ENCODE measurements around the gene OVAAL.

DNA sequence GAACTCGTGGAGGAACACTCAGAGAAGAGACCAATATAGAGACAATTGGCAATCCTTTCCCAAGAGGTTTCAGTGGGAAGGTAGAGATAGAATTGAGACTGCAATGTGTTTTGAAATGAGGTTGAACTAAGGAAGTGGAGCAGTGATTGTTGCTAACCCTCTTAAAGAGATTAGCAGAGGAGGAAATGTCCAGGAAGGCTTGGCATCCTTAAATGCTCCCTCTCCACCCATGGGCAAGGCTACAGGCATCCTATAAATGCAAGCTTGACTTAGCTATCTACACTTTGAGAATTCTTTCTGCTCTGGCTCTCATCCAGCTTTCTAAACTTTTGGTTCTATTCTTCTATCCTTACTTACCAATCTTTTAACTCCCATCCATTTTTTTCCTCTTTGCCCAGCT, 42.7 kb downstream of the OVAAL start:
- TF ChIP-seq, protein P1, sequence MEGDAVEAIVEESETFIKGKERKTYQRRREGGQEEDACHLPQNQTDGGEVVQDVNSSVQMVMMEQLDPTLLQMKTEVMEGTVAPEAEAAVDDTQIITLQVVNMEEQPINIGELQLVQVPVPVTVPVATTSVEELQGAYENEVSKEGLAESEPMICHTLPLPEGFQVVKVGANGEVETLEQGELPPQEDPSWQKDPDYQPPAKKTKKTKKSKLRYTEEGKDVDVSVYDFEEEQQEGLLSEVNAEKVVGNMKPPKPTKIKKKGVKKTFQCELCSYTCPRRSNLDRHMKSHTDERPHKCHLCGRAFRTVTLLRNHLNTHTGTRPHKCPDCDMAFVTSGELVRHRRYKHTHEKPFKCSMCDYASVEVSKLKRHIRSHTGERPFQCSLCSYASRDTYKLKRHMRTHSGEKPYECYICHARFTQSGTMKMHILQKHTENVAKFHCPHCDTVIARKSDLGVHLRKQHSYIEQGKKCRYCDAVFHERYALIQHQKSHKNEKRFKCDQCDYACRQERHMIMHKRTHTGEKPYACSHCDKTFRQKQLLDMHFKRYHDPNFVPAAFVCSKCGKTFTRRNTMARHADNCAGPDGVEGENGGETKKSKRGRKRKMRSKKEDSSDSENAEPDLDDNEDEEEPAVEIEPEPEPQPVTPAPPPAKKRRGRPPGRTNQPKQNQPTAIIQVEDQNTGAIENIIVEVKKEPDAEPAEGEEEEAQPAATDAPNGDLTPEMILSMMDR (conservative IDR thresholded peaks at IDR 0.05): no peak
- TF ChIP-seq ZFX (IDR thresholded peaks at IDR 0.05): no peak
